NCI-H748 (cell line): Measurements from ENCODE around the gene RTEL1.
"Not testable (repeated sequence)": the region's sequence is repeated elsewhere in the genome, so short reads cannot be mapped to it uniquely, and the experiment has no call there.

Source experiments
- DNase-seq: peaks from one replicate; lab custom pipeline; 2025; ENCODE audit not compliant: unreplicated experiment; lab: John Stamatoyannopoulos, UW

Gene RTEL1

GRCh38 chr20:63627129-63627750 is 30.9 kb upstream of the RTEL1 start:
- peak; percentile 91 for DNase-seq

GRCh38 chr20:63627751-63628245 is 30.3 kb upstream of the RTEL1 start:
- DNase-seq, result no peak

DNA sequence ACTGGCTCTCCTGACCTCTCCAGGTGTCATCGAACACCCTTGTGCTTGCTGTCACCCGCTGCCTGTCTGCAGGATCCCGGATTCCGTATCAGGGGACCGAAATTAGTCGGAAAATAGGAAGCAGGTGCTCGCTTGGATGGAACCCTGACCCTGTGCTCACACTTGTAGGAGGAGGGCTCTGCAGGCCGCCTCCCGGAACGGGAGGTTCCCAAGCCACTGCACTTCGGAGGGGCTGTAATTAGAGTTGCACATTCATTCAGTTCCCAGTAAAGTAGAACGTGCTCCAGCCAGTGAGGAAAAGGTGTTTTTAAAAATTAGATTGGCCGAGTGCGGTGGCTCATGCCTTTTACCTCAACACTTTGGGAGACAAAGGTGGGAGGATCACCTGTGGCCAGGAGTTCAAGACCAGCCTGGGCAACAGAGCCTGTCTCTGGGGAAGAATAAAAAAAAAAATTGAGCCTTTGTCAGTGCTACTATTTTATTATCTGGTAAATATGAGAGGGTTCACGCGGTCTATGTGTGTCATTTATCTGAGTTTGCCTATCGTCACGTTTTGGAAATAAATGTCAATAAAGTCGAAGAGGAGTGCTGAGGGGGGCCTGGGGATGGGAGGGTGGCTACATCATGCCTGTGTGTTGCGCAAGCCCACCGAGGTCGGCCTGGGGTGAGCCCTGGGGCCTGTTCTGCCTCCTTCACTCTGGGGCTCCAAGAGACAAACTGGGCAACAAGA is 29.7 kb upstream of the RTEL1 start:
- DNase-seq, result peak; percentile 84

DNA sequence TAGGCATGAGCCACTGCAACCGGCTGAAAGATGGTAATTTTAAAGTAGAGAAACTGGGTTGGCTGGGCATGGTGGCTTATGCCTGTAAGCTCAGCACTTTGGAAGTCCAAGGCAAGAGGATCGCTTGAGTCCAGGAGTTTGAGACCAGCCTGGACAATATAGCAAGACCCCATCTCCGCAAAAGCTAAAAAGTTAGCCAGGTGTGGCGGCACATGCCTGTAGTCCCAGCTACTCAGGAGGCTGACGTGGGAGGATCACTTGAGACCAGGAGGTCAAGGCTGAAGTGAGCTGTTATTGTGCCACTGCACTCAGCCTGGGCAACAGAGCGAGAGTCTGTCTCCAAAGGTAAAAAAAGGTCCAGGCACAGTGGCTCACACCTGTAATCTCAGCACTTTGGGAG is 27.2 kb upstream of the RTEL1 start:
- DNase-seq, result not testable (repeated sequence)

DNA sequence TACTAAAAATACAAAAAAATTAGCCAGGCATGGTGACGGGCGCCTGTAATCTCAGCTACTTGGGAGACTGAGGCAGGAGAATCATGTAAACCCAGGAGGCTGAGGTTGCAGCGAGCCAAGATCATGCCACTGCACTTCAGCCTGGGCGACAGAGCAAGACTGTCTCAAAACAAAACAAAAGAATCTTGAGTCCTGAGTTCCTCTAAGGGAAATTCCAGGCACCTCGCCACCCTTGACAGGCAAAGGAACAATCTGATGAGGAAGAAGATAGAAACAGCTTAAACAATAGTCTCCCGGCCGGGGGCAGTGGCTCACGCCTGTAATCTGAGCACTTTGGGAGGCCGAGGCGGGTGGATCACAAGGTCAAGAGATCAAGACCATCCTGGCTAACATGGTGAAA is 26.7 kb upstream of the RTEL1 start:
- not testable (repeated sequence) for DNase-seq

DNA sequence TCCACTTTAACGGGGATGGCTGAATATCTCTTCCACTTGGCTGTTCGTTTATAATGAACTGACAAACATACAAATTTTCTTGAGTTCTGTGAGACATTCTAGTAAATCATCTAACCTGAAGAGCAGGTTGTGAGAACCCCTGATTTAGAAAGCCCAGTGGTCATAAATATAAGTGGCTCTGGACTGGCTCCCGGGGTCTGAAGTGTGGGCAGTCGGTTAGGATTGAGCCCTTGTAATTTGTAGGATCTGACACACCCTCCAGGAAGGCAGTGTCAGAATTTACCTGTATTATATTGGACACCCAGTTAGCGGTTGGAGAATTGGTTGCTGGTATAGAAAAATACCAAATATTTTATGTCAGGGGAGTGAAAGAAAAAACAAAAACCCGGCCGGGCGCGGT is 24.4 kb upstream of the RTEL1 start:
- DNase-seq, result no peak

- DNase-seq, result no peak
Measured at GRCh38 chr20:63635431-63636141, 22.5 kb upstream of the RTEL1 start.

DNA sequence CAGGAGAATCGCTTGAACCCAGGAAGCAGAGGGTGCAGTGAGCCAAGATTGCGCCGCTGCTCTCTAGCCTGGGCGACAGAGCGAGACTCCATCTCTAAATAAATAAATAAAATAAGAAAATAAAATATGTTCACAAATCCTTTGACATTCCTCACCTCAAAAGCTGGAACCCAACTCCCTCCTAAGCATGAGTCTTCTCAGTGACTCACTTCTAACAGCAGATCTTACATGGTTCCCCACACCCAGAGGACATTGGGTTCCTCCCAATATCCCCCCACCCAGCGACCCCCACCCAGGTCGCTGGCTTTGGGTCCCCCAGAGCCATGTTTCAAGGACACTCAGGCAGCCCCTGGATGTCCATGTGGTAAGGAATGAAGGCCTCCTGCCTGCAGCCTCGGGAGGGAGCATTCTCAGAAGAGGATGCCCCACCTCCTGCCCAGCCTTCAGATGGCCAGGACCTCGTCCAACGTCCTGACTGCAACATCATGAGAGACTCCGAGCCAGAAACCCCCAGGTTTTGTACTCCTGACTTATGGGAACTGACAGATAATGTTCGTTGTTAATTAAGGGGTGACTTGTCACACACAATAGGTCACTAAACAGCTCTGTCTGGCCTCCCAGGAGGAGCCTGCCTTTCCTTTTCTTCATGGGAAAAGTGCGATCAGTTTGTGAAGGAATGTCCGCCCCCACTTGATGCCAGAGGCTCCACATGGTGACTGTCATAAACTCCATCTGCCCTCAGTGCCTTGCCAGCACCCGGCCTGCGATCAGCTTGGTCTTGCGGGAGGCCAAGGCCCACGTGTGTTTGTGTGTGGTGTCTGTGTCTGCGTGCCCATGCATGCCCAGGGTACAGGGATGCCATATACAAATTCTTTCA is 21.1 kb upstream of the RTEL1 start:
- DNase-seq, result no peak

- no peak for DNase-seq
Measured at GRCh38 chr20:63639093-63639975, 18.8 kb upstream of the RTEL1 start.

- DNase-seq, result no peak
Measured at GRCh38 chr20:63640086-63640485, 18.0 kb upstream of the RTEL1 start.

DNA sequence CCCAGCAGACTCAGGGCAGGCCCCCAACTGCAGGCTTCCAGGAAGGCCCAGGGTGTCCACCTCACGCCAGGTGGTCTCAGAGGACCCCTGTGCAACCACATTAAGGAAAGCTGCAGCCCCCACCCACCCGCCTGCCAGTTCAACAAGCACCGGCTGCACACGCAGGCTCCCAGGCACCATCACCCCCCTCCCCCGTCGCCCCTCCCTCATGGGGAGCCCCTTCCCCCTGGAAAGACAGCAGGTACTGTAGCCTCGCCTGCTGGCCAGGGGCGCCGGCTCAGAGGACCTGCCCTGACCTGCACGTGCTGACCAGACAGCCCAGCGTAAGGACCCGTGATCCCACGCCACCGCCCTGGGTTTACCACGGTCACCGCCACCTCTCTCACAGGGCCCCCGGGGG is 17.4 kb upstream of the RTEL1 start:
- not testable (repeated sequence) for DNase-seq

- DNase-seq, result no peak
Measured at GRCh38 chr20:63641146-63641791, 16.8 kb upstream of the RTEL1 start.

- DNase-seq, result peak; percentile 82
Measured at GRCh38 chr20:63641792-63642523, 16.2 kb upstream of the RTEL1 start.

DNA sequence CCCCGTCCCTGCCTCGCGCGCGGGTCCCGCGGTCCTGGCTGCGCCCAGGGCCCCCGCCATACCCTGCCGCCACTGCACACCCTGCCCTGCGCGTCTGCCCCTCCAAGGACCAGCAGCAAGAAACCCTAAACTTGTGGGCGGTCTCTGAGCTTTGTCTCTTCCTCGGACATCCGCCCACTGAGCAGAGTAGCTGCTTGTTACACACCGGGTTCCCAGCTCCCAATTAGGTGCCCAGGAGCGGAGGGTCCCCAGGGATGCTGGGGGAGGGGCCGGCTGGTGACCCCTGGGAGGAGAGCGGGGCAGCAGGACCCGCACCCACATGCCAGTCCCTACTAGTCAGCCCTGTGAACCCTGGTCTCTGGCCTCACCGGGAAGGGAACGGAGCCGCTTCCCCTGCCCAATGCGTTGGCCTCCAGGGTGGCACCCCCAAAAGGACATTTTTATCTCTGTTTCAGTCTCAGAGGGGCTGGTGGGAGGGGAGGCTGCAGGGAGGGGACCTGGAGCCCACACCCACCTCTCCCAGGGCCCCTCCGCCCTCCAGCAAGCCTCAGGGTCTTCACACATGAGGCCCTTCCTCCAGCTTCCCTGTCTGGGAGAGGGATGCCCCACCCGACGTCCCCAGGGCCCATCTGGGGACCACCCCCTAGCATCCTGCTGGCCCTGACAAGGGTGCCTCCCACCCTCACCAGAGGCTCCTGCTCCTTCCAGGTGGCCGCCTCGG is 15.4 kb upstream of the RTEL1 start:
- no peak for DNase-seq

DNA sequence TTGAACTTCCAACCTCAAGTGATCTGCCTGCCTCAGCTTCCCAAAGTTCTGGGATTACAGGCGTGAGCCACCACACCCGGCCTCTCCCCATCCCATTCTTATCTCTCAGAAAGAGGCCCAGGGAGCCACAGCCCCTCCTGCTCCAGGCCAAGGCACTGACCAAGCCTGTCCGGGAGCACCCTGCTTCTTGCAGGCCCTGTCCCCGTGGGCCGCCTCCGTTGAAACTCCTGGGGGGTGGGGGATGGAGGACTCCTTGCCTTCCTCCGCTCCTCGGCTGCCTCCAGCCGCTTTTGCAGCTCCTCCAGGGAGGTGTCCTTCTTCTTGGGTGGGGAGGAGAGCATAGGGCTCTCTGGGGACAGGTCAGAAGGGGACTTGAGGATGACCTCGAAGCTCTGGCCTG is 14.6 kb upstream of the RTEL1 start:
- no peak for DNase-seq

GRCh38 chr20:63643946-63644345 is 14.2 kb upstream of the RTEL1 start:
- DNase-seq, result no peak

- DNase-seq, result no peak
Measured at GRCh38 chr20:63645218-63645617, 12.9 kb upstream of the RTEL1 start.

- DNase-seq, result no peak
Measured at GRCh38 chr20:63648190-63648589, 9.9 kb upstream of the RTEL1 start.
